GM13977 (cell line): ENCODE results near the gene FOXN3.

Experiments used
- DNase-seq: peaks from one replicate; pipeline ENCODE4 v3.0.0; 2012; ENCODE audit warnings: low spot score
- in situ Hi-C: fragments of 300-500 bp; cut with MboI; formaldehyde crosslinking; loops from one replicate; pipeline ENCODE4 v1.12.0; 2022; ENCODE audit warnings: low sequenced_read_pairs, low pct_unique_long_range_greater_than_20kb, mixed read lengths, inconsistent platforms; ENCODE audit not compliant: unreplicated experiment
- TF ChIP-seq, protein P1 (sequence below): IDR thresholded peaks from 2 replicates; pipeline ENCODE4 v1.5.1; 2012; ENCODE audit warnings: mild to moderate bottlenecking, control low read depth; ENCODE audit not compliant: insufficient read depth; ENCODE audit errors: extremely low read depth, missing control alignments

The FOXN3 gene

DNA sequence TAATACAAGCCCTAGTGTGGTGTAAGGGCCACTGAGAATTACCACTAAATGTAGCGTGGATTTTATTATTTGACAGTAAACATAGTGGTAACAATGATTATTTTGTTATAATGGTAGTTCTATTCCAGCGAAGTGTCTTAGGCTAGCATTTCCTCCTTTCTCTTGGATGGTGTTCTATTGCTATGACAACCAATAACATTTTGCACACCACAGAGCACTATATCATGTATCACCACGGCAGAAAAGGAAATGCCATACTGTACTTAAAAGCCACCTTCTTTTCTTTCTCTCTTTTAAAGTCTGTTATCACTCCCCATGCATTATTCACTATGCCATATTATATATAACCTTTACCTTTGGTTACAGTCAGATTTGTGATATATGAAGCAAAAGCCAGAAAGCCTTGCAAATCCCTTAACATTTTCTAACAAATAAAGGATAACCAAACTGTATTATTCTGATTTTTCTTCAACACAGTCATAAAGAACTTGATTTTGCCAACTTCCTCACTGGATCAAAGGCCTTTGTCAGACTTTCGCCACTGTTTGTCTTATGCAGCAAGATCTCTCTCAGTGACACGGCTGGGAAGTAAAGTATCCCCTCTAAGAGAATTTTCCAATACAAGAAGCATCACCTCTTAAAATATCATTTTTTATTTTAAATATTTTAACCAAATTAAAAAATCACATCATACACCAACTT, 195.8 kb downstream of the FOXN3 start:
- TF ChIP-seq, protein P1, sequence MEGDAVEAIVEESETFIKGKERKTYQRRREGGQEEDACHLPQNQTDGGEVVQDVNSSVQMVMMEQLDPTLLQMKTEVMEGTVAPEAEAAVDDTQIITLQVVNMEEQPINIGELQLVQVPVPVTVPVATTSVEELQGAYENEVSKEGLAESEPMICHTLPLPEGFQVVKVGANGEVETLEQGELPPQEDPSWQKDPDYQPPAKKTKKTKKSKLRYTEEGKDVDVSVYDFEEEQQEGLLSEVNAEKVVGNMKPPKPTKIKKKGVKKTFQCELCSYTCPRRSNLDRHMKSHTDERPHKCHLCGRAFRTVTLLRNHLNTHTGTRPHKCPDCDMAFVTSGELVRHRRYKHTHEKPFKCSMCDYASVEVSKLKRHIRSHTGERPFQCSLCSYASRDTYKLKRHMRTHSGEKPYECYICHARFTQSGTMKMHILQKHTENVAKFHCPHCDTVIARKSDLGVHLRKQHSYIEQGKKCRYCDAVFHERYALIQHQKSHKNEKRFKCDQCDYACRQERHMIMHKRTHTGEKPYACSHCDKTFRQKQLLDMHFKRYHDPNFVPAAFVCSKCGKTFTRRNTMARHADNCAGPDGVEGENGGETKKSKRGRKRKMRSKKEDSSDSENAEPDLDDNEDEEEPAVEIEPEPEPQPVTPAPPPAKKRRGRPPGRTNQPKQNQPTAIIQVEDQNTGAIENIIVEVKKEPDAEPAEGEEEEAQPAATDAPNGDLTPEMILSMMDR = no peak
- in situ Hi-C loops = no loop called here
- DNase-seq = no peak

DNA sequence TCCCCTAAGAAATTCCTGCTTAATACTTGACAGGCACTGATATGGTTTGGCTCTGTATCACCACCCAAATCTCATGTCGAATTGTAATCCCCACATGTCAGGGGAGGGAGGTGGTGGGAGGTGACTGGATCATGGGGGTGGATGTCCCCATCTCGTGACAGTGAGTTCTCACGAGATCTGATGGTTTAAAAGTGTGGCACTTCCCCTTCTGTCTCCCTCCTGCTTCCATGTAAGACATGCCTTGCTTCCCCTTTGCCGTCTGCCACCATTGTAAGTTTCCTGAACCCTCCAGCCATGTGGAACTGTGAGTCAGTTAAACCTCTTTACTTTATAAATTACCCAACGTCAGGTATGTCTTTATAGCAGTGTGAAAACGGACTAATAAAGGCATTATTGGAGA, 198.0 kb downstream of the FOXN3 start:
- in situ Hi-C loops = no loop called here
- TF ChIP-seq, protein P1 = no peak

DNA sequence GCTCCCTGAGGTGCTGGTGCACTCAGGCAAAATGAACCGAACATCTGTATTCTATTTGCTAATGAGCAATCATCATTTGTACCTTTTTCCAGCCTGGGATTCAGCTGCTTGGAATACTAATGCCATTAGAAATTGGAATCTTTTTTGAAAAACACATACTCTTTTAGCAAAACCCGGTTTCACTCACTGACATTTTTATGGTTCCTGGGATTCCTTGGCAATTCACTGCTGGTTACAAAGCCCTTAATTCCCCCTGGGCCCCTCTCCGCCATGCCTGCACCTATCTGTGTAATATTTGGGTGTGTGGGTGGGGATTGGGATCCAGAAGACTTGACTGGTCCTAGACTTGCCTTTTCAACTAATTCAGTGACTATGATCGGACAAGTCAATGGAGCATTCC, 199.1 kb downstream of the FOXN3 start:
- in situ Hi-C loops = no loop called here
- no peak for DNase-seq
- TF ChIP-seq, protein P1 = no peak

More for the DNA sequence above, 198.0 kb downstream of the FOXN3 start:
- DNase-seq = no peak

- TF ChIP-seq, protein P1 = no peak
- no peak for DNase-seq
- in situ Hi-C loops = no loop called here
Measured at GRCh38 chr14:89215531-89215930, 201.5 kb downstream of the FOXN3 start.

- no peak for DNase-seq
- in situ Hi-C loops = no loop called here
- TF ChIP-seq, protein P1 = no peak
Measured at GRCh38 chr14:89215114-89215513, 201.9 kb downstream of the FOXN3 start.

GRCh38 chr14:89214221-89214965, 202.6 kb downstream of the FOXN3 start:
- TF ChIP-seq, protein P1 = no peak
- DNase-seq = no peak
- in situ Hi-C loops = no loop called here
